HL-60 (cell line): ENCODE data around the gene ACSF3.

Experiments
- CTCF ChIP-seq: IDR thresholded peaks from one replicate; pipeline ENCODE4 v1.5.1; 2011; ENCODE audit warnings: low read length, control low read depth, inconsistent platforms; ENCODE audit not compliant: insufficient read depth
- GABPA ChIP-seq: IDR thresholded peaks from 2 replicates; pipeline ENCODE4 v1.6.1; 2012; ENCODE audit warnings: low read depth
- POLR2AphosphoS5 ChIP-seq: IDR thresholded peaks from 2 replicates; pipeline ENCODE4 v1.6.1; 2012; ENCODE audit warnings: low read depth
- TF ChIP-seq, protein P1 (sequence below): IDR thresholded peaks from 2 replicates; pipeline ENCODE4 v1.6.1; 2012; ENCODE audit warnings: low read depth; ENCODE audit not compliant: insufficient replicate concordance

GRCh38 chr16:89046491-89046890 is 47.2 kb upstream of the ACSF3 start:
- no peak for TF ChIP-seq CTCF
- no peak for TF ChIP-seq POLR2AphosphoS5
- TF ChIP-seq, protein P1, sequence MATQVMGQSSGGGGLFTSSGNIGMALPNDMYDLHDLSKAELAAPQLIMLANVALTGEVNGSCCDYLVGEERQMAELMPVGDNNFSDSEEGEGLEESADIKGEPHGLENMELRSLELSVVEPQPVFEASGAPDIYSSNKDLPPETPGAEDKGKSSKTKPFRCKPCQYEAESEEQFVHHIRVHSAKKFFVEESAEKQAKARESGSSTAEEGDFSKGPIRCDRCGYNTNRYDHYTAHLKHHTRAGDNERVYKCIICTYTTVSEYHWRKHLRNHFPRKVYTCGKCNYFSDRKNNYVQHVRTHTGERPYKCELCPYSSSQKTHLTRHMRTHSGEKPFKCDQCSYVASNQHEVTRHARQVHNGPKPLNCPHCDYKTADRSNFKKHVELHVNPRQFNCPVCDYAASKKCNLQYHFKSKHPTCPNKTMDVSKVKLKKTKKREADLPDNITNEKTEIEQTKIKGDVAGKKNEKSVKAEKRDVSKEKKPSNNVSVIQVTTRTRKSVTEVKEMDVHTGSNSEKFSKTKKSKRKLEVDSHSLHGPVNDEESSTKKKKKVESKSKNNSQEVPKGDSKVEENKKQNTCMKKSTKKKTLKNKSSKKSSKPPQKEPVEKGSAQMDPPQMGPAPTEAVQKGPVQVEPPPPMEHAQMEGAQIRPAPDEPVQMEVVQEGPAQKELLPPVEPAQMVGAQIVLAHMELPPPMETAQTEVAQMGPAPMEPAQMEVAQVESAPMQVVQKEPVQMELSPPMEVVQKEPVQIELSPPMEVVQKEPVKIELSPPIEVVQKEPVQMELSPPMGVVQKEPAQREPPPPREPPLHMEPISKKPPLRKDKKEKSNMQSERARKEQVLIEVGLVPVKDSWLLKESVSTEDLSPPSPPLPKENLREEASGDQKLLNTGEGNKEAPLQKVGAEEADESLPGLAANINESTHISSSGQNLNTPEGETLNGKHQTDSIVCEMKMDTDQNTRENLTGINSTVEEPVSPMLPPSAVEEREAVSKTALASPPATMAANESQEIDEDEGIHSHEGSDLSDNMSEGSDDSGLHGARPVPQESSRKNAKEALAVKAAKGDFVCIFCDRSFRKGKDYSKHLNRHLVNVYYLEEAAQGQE: no peak
- TF ChIP-seq GABPA: no peak
